Neural cell (in vitro differentiated cells): Measurements from ENCODE around the gene PRRT1. TPM values are rescaled to one million over a fixed set of nuclear protein-coding genes. Genes with fewer than 3 reads are reported as not detected.
"Not testable (repeated sequence)": the region's sequence is repeated elsewhere in the genome, so short reads cannot be mapped to it uniquely, and the experiment has no call there.

Experiments
- H2AFZ ChIP-seq: fragments of 200-600, 300-800 bp; sonication (generic), shearing (Covaris generic); 2 replicates; pipeline ENCODE4 v1.6.0; 2014; ENCODE audit warnings: low read depth, mild to moderate bottlenecking, antibody characterized with exemption, low read length, moderate library complexity
- H3F3A ChIP-seq: fragments of 200-600 bp; shearing (Covaris generic); 2 replicates; pipeline ENCODE4 v1.6.1; 2016; ENCODE audit warnings: mild to moderate bottlenecking, moderate library complexity, mixed read lengths, antibody characterized with exemption, low read length; ENCODE audit not compliant: insufficient read depth, poor library complexity, severe bottlenecking
- H3K27ac ChIP-seq: fragments of 200-600, 300-800 bp; sonication (generic), shearing (Covaris generic); 2 replicates; pipeline ENCODE4 v1.5.1; 2014; ENCODE audit warnings: mild to moderate bottlenecking, low read length, moderate library complexity
- H3K27me3 ChIP-seq: fragments of 300-800, 200-600 bp; sonication (generic), shearing (Covaris generic); 2 replicates; pipeline ENCODE4 v1.6.0; 2014; ENCODE audit warnings: mild to moderate bottlenecking, low read depth, low read length, moderate library complexity; ENCODE audit not compliant: insufficient read depth
- H3K36me3 ChIP-seq: fragments of 300-800, 200-600 bp; sonication (generic), shearing (Covaris generic); 2 replicates; pipeline ENCODE4 v1.5.1; 2014; ENCODE audit warnings: mild to moderate bottlenecking, antibody characterized with exemption, low read length, moderate library complexity; ENCODE audit not compliant: insufficient read depth
- H3K4me2 ChIP-seq: fragments of 300-800, 200-600 bp; sonication (generic), shearing (Covaris generic); 2 replicates; pipeline ENCODE4 v1.6.0; 2014; ENCODE audit warnings: mild to moderate bottlenecking, low read length
- H3K4me3 ChIP-seq: fragments of 300-800, 200-600 bp; sonication (generic), shearing (Covaris generic); 2 replicates; pipeline ENCODE4 v1.5.1; 2014; ENCODE audit warnings: mild to moderate bottlenecking, low read length, moderate library complexity
- H3K79me2 ChIP-seq: fragments of 200-600 bp; shearing (Covaris generic); replicated peaks from 2 replicates; pipeline ENCODE4 v1.6.0; 2014; ENCODE audit warnings: mild to moderate bottlenecking, low read length, moderate library complexity; ENCODE audit not compliant: insufficient read depth
- H3K9ac ChIP-seq: fragments of 300-800, 200-600 bp; sonication (generic), shearing (Covaris generic); 2 replicates; pipeline ENCODE4 v1.6.1; 2016; ENCODE audit warnings: mild to moderate bottlenecking, low read length, mixed read lengths
- H3K9me2 ChIP-seq: fragments of 200-600 bp; shearing (Covaris generic); 2 replicates; pipeline ENCODE4 v1.6.1; 2016; ENCODE audit warnings: mild to moderate bottlenecking, low read length, mixed read lengths; ENCODE audit not compliant: insufficient read depth
- H3K9me3 ChIP-seq: fragments of 200-600, 300-800 bp; sonication (generic), shearing (Covaris generic); 2 replicates; pipeline ENCODE4 v1.6.1; 2016; ENCODE audit warnings: mild to moderate bottlenecking, mixed run types, low read length, moderate library complexity, mixed read lengths
- H4K20me1 ChIP-seq: fragments of 200-600 bp; shearing (Covaris generic); 2 replicates; pipeline ENCODE4 v1.6.1; 2016; ENCODE audit warnings: mild to moderate bottlenecking, mixed run types; ENCODE audit not compliant: insufficient read depth
- CTCF ChIP-seq: fragments of 450-650 bp; IDR thresholded peaks from 2 replicates; pipeline ENCODE4 v1.5.1; 2014; ENCODE audit warnings: antibody characterized with exemption, mild to moderate bottlenecking, moderate library complexity; ENCODE audit not compliant: poor library complexity, severe bottlenecking
- EP300 ChIP-seq: fragments of 450-650 bp; conservative IDR thresholded peaks from 2 replicates; pipeline ENCODE4 v1.6.1; 2014; ENCODE audit warnings: antibody characterized with exemption, mild to moderate bottlenecking, moderate library complexity; ENCODE audit not compliant: poor library complexity, severe bottlenecking
- EZH2 ChIP-seq: fragments of 200-600, 300-800 bp; shearing (Covaris generic), sonication (generic); IDR thresholded peaks from 2 replicates; pipeline ENCODE4 v1.6.1; 2014; ENCODE audit warnings: antibody characterized with exemption, low read length, borderline replicate concordance, mild to moderate bottlenecking; ENCODE audit not compliant: insufficient read depth, poor library complexity, severe bottlenecking
- MXI1 ChIP-seq: fragments of 450-650 bp; conservative IDR thresholded peaks from 2 replicates; pipeline ENCODE4 v1.6.1; 2014; ENCODE audit warnings: antibody characterized with exemption, mild to moderate bottlenecking; ENCODE audit not compliant: poor library complexity, severe bottlenecking
- POLR2AphosphoS5 ChIP-seq: IDR thresholded peaks from 2 replicates; pipeline ENCODE4 v1.6.1; 2012
- RAD21 ChIP-seq: fragments of 450-650 bp; conservative IDR thresholded peaks from 2 replicates; pipeline ENCODE4 v1.6.1; 2014; ENCODE audit warnings: antibody characterized with exemption, mild to moderate bottlenecking, moderate library complexity
- REST ChIP-seq: IDR thresholded peaks from 2 replicates; pipeline ENCODE4 v1.6.1; 2012; ENCODE audit warnings: borderline replicate concordance
- SMC3 ChIP-seq: fragments of 450-650 bp; conservative IDR thresholded peaks from 2 replicates; pipeline ENCODE4 v1.6.1; 2014; ENCODE audit warnings: antibody characterized with exemption, mild to moderate bottlenecking, moderate library complexity; ENCODE audit not compliant: poor library complexity
- TAF1 ChIP-seq: IDR thresholded peaks from 2 replicates; pipeline ENCODE4 v1.6.1; 2012; ENCODE audit warnings: low read depth
- polyA plus RNA-seq: library from polyadenylated mRNA; depleted of rRNA; stranded (reverse); fragments of >200 nt; gene quantifications from 2 replicates; pipeline ENCODE4 v1.2.3, GENCODE V29; 2014

Gene PRRT1
- polyA plus RNA-seq, 1 donor from 2014 or later = 0.22 TPM

- Histone ChIP-seq H3K27ac (no peak overlapping the region), H3F3A (no peaks in the 10 kb centered on the region)
Observed at GRCh38 chr6:32146687-32147086, 5.1 kb downstream of the PRRT1 start.

GRCh38 chr6:32146287-32146686 is 5.5 kb downstream of the PRRT1 start:
- H3K9me3 ChIP-seq = no peaks in the 10 kb centered on the region
- TF ChIP-seq RAD21 = no peak
- no peak for TF ChIP-seq POLR2AphosphoS5
- no peak for TF ChIP-seq SMC3
- no peak for TF ChIP-seq EP300
- TF ChIP-seq MXI1 = no peak
- TF ChIP-seq TAF1 = no peak
- H3K79me2 ChIP-seq = no peaks in the 10 kb centered on the region
- H3K9me2 ChIP-seq = no peaks in the 10 kb centered on the region
- H3K36me3 ChIP-seq = no peaks in the 10 kb centered on the region
- no peak overlapping the region for H3K4me2 ChIP-seq
- no peak overlapping the region for H2AFZ ChIP-seq
- H3K27ac ChIP-seq = no peak overlapping the region
- no peak overlapping the region for H3K9ac ChIP-seq
- no peak overlapping the region for H3K4me3 ChIP-seq
- H4K20me1 ChIP-seq = no peaks in the 10 kb centered on the region
- no peaks in the 10 kb centered on the region for H3F3A ChIP-seq
- peaks cover 36% of the 10 kb centered on the region for H3K27me3 ChIP-seq

More at GRCh38 chr6:32146687-32147086, 5.1 kb downstream of the PRRT1 start:
- peaks cover 40% of the 10 kb centered on the region for H3K27me3 ChIP-seq
- no peaks in the 10 kb centered on the region for H3K9me2 ChIP-seq
- H2AFZ ChIP-seq = no peak overlapping the region
- no peaks in the 10 kb centered on the region for H3K79me2 ChIP-seq
- H3K9ac ChIP-seq = no peak overlapping the region
- H3K4me2 ChIP-seq = no peak overlapping the region
- no peaks in the 10 kb centered on the region for H3K9me3 ChIP-seq
- H3K4me3 ChIP-seq = no peak overlapping the region
- no peaks in the 10 kb centered on the region for H4K20me1 ChIP-seq
- no peaks in the 10 kb centered on the region for H3K36me3 ChIP-seq
- TF ChIP-seq SMC3 = no peak
- TF ChIP-seq REST = no peak
- no peak for TF ChIP-seq POLR2AphosphoS5
- TF ChIP-seq CTCF = no peak
- no peak for TF ChIP-seq EP300
- TF ChIP-seq EZH2 = no peak
- TF ChIP-seq MXI1 = no peak
- TF ChIP-seq TAF1 = no peak
- TF ChIP-seq RAD21 = no peak

GRCh38 chr6:32144238-32144637 is 7.5 kb downstream of the PRRT1 start:
- not testable (repeated sequence) for H3K79me2 ChIP-seq, H2AFZ ChIP-seq, H3K36me3 ChIP-seq, H3K9ac ChIP-seq, H3F3A ChIP-seq, H3K27ac ChIP-seq, H3K9me3 ChIP-seq, H3K4me2 ChIP-seq, H3K4me3 ChIP-seq, H3K9me2 ChIP-seq, H4K20me1 ChIP-seq
- H3K27me3 ChIP-seq = peaks cover 15% of the 10 kb centered on the region
